GM23338 (cell line): ENCODE data around the gene C22orf23.

Experiments
- CREB1 ChIP-seq: fragments of 250-450 bp; sonication (Bioruptor Pico); IDR thresholded peaks from 2 replicates; pipeline ENCODE4 v1.5.0; 2020; ENCODE audit warnings: low read depth, mild to moderate bottlenecking, moderate library complexity
- ETS1 ChIP-seq: IDR thresholded peaks from 2 replicates; pipeline ENCODE4 v1.6.1; 2016; ENCODE audit warnings: antibody characterized with exemption
- EZH2 ChIP-seq: fragments of 200-600 bp; sonication (generic); IDR thresholded peaks from one replicate; pipeline ENCODE4 v1.8.0; 2017; ENCODE audit warnings: antibody characterized with exemption, mild to moderate bottlenecking, low read depth; ENCODE audit not compliant: unreplicated experiment
- EZH2phosphoT487 ChIP-seq: fragments of 200-600 bp; sonication (generic); IDR thresholded peaks from one replicate; pipeline ENCODE4 v1.8.1; 2018; ENCODE audit warnings: antibody characterized with exemption; ENCODE audit not compliant: unreplicated experiment
- JUNB ChIP-seq: IDR thresholded peaks from one replicate; pipeline ENCODE4 v1.6.1; 2016; ENCODE audit warnings: antibody characterized with exemption; ENCODE audit not compliant: unreplicated experiment
- NANOG ChIP-seq: IDR thresholded peaks from 2 replicates; pipeline ENCODE4 v1.6.1; 2016; ENCODE audit warnings: antibody characterized with exemption, borderline replicate concordance
- POLR2AphosphoS5 ChIP-seq: IDR thresholded peaks from 2 replicates; pipeline ENCODE4 v1.6.1; 2016; ENCODE audit warnings: antibody characterized with exemption, low read depth
- STAT1 ChIP-seq: IDR thresholded peaks from one replicate; pipeline ENCODE4 v1.6.1; 2016; ENCODE audit warnings: antibody characterized with exemption; ENCODE audit not compliant: unreplicated experiment
- ZNF114 ChIP-seq: fragments of 250-450 bp; sonication (Bioruptor Pico); IDR thresholded peaks from 2 replicates; pipeline ENCODE4 v1.5.0; 2020; ENCODE audit warnings: mild to moderate bottlenecking, moderate library complexity
- ZNF331 ChIP-seq: fragments of 250-450 bp; sonication (Bioruptor Pico); IDR thresholded peaks from 2 replicates; pipeline ENCODE4 v1.5.0; 2020; ENCODE audit warnings: low read depth, mild to moderate bottlenecking, moderate library complexity
- TF ChIP-seq, protein P1 (sequence below), 2 experiments: fragments of 200-600 bp in 1 of 2; sonication (generic) in 1 of 2; conservative IDR thresholded peaks; 2 replicates each; pipeline versions ENCODE4 v1.5.1 to v1.6.1; 2016 to 2017; ENCODE audit warnings: antibody characterized with exemption in 2 of 2, low read depth in 2 of 2, mild to moderate bottlenecking in 2 of 2, moderate library complexity in 1 of 2
- TF ChIP-seq, protein P2 (sequence below): IDR thresholded peaks from one replicate; pipeline ENCODE4 v1.6.1; 2018; ENCODE audit warnings: antibody characterized with exemption; ENCODE audit not compliant: unreplicated experiment
- TF ChIP-seq, protein P3 (sequence below): fragments of 250-450 bp; sonication (Bioruptor Pico); IDR thresholded peaks from 2 replicates; pipeline ENCODE4 v1.5.0; 2020; ENCODE audit warnings: mild to moderate bottlenecking, moderate library complexity

- TF ChIP-seq ETS1, result no peak
- TF ChIP-seq JUNB, result no peak
- TF ChIP-seq CREB1 (CRISPR knock-in tag), result no peak
- TF ChIP-seq EZH2, result no peak
- TF ChIP-seq, protein P1, sequence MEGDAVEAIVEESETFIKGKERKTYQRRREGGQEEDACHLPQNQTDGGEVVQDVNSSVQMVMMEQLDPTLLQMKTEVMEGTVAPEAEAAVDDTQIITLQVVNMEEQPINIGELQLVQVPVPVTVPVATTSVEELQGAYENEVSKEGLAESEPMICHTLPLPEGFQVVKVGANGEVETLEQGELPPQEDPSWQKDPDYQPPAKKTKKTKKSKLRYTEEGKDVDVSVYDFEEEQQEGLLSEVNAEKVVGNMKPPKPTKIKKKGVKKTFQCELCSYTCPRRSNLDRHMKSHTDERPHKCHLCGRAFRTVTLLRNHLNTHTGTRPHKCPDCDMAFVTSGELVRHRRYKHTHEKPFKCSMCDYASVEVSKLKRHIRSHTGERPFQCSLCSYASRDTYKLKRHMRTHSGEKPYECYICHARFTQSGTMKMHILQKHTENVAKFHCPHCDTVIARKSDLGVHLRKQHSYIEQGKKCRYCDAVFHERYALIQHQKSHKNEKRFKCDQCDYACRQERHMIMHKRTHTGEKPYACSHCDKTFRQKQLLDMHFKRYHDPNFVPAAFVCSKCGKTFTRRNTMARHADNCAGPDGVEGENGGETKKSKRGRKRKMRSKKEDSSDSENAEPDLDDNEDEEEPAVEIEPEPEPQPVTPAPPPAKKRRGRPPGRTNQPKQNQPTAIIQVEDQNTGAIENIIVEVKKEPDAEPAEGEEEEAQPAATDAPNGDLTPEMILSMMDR (conservative IDR thresholded peaks at IDR 0.05; ENCODE audit: low read depth in 2 of 2), result no peak
- TF ChIP-seq POLR2AphosphoS5, result no peak
- TF ChIP-seq, protein P2, sequence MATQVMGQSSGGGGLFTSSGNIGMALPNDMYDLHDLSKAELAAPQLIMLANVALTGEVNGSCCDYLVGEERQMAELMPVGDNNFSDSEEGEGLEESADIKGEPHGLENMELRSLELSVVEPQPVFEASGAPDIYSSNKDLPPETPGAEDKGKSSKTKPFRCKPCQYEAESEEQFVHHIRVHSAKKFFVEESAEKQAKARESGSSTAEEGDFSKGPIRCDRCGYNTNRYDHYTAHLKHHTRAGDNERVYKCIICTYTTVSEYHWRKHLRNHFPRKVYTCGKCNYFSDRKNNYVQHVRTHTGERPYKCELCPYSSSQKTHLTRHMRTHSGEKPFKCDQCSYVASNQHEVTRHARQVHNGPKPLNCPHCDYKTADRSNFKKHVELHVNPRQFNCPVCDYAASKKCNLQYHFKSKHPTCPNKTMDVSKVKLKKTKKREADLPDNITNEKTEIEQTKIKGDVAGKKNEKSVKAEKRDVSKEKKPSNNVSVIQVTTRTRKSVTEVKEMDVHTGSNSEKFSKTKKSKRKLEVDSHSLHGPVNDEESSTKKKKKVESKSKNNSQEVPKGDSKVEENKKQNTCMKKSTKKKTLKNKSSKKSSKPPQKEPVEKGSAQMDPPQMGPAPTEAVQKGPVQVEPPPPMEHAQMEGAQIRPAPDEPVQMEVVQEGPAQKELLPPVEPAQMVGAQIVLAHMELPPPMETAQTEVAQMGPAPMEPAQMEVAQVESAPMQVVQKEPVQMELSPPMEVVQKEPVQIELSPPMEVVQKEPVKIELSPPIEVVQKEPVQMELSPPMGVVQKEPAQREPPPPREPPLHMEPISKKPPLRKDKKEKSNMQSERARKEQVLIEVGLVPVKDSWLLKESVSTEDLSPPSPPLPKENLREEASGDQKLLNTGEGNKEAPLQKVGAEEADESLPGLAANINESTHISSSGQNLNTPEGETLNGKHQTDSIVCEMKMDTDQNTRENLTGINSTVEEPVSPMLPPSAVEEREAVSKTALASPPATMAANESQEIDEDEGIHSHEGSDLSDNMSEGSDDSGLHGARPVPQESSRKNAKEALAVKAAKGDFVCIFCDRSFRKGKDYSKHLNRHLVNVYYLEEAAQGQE, result no peak
- TF ChIP-seq EZH2phosphoT487, result no peak
- TF ChIP-seq NANOG, result no peak
- TF ChIP-seq, protein P3, sequence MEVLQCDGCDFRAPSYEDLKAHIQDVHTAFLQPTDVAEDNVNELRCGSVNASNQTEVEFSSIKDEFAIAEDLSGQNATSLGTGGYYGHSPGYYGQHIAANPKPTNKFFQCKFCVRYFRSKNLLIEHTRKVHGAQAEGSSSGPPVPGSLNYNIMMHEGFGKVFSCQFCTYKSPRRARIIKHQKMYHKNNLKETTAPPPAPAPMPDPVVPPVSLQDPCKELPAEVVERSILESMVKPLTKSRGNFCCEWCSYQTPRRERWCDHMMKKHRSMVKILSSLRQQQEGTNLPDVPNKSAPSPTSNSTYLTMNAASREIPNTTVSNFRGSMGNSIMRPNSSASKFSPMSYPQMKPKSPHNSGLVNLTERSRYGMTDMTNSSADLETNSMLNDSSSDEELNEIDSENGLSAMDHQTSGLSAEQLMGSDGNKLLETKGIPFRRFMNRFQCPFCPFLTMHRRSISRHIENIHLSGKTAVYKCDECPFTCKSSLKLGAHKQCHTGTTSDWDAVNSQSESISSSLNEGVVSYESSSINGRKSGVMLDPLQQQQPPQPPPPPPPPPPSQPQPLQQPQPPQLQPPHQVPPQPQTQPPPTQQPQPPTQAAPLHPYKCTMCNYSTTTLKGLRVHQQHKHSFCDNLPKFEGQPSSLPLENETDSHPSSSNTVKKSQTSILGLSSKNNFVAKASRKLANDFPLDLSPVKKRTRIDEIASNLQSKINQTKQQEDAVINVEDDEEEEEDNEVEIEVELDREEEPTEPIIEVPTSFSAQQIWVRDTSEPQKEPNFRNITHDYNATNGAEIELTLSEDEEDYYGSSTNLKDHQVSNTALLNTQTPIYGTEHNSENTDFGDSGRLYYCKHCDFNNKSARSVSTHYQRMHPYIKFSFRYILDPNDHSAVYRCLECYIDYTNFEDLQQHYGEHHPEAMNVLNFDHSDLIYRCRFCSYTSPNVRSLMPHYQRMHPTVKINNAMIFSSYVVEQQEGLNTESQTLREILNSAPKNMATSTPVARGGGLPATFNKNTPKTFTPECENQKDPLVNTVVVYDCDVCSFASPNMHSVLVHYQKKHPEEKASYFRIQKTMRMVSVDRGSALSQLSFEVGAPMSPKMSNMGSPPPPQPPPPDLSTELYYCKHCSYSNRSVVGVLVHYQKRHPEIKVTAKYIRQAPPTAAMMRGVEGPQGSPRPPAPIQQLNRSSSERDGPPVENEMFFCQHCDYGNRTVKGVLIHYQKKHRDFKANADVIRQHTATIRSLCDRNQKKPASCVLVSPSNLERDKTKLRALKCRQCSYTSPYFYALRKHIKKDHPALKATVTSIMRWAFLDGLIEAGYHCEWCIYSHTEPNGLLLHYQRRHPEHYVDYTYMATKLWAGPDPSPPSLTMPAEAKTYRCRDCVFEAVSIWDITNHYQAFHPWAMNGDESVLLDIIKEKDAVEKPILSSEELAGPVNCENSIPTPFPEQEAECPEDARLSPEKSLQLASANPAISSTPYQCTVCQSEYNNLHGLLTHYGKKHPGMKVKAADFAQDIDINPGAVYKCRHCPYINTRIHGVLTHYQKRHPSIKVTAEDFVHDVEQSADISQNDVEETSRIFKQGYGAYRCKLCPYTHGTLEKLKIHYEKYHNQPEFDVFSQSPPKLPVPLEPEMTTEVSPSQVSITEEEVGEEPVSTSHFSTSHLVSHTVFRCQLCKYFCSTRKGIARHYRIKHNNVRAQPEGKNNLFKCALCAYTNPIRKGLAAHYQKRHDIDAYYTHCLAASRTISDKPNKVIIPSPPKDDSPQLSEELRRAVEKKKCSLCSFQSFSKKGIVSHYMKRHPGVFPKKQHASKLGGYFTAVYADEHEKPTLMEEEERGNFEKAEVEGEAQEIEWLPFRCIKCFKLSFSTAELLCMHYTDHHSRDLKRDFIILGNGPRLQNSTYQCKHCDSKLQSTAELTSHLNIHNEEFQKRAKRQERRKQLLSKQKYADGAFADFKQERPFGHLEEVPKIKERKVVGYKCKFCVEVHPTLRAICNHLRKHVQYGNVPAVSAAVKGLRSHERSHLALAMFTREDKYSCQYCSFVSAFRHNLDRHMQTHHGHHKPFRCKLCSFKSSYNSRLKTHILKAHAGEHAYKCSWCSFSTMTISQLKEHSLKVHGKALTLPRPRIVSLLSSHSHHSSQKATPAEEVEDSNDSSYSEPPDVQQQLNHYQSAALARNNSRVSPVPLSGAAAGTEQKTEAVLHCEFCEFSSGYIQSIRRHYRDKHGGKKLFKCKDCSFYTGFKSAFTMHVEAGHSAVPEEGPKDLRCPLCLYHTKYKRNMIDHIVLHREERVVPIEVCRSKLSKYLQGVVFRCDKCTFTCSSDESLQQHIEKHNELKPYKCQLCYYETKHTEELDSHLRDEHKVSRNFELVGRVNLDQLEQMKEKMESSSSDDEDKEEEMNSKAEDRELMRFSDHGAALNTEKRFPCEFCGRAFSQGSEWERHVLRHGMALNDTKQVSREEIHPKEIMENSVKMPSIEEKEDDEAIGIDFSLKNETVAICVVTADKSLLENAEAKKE (CRISPR knock-in tag), result no peak
- TF ChIP-seq STAT1, result no peak
- no peak for TF ChIP-seq ZNF114 (CRISPR knock-in tag)
- TF ChIP-seq ZNF331 (CRISPR knock-in tag), result no peak
Measured at GRCh38 chr22:37911697-37912096, 41.7 kb downstream of the C22orf23 start.
